Tibial nerve (tissue), 4 donors: ENCODE measurements around the gene CCDC194.
A peak's percentile ranks its signal among the peaks of the same experiment; 100 is the strongest.

Source experiments
- CTCF ChIP-seq, 5 experiments: fragments of 200-600 bp in 3 of 5; fragments of 450-650 bp in 2 of 5; sonication (generic) in 3 of 5; IDR thresholded peaks; one replicate each; pipeline ENCODE4 v1.5.1; 2016 to 2019; ENCODE audit warnings: antibody characterized with exemption in 5 of 5, mild to moderate bottlenecking in 3 of 5, moderate library complexity in 2 of 5
- EP300 ChIP-seq, 2 donors: sonication (generic); formaldehyde crosslinking; IDR thresholded peaks; one replicate each; pipeline ENCODE4 v1.6.1; 2017; ENCODE audit warnings: antibody characterized with exemption in 2 of 2, mild to moderate bottlenecking in 1 of 2
- POLR2A ChIP-seq, 2 donors: fragments of 450-650 bp; IDR thresholded peaks; one replicate each; pipeline ENCODE4 v1.6.1; 2017; ENCODE audit warnings: antibody characterized with exemption in 2 of 2, mild to moderate bottlenecking in 2 of 2, moderate library complexity in 2 of 2

- TF ChIP-seq CTCF (IDR thresholded peaks at IDR 0.05) (no peak), EP300 (IDR thresholded peaks at IDR 0.05) (peak in 1 of 2 donors; percentile 66), POLR2A (IDR thresholded peaks at IDR 0.05) (no peak)
Observed at GRCh38 chr19:17348700-17349099, 45.3 kb downstream of the CCDC194 start.
